Spleen (tissue), 7 donors: ENCODE data around the gene PITPNM1.

ENCODE experiments used
- CTCF ChIP-seq, 11 experiments: fragments of 200-600 bp in 7 of 11; fragments of 450-650 bp in 4 of 11; sonication (generic) in 4 of 11; IDR thresholded peaks in 8 of 11; conservative IDR thresholded peaks in 3 of 11; 1 replicate in 7 of 11; 2 replicates in 4 of 11; pipeline versions ENCODE4 v1.4.0 to v1.8.0; 2016 to 2021; ENCODE audit warnings: antibody characterized with exemption in 11 of 11, inconsistent platforms in 4 of 11, mild to moderate bottlenecking in 1 of 11
- POLR2A ChIP-seq, 3 donors: fragments of 450-650 bp; IDR thresholded peaks; one replicate each; pipeline ENCODE4 v1.5.1; 2017; ENCODE audit warnings: antibody characterized with exemption in 3 of 3, mild to moderate bottlenecking in 1 of 3
- donor health status: DM: no; HTN: no; CAD: no; lungs with moderate emphysema.
- donor health status: DM: no; HTN: no; CAD: no.
- donor health status: DM: no; HTN: no; CAD: no.

GRCh38 chr11:67468759-67469507 lies 36.2 kb downstream of the PITPNM1 start, which contains the start of gene TMEM134:
- TF ChIP-seq CTCF (IDR thresholded peaks at IDR 0.05 in 8 of 11, conservative IDR thresholded peaks at IDR 0.05 in 3 of 11): peak in 10 of 11 experiments; percentile 19 to 73 (median 64)
- TF ChIP-seq POLR2A (IDR thresholded peaks at IDR 0.05): peak in 1 of 3 donors; percentile 54
